Measurements from ENCODE around the gene DOK7.

- TF ChIP-seq CTCF (IDR thresholded peaks at IDR 0.05): no peak
- TF ChIP-seq POLR2A (IDR thresholded peaks at IDR 0.05): no peak
These were observed 3.8 kb downstream of the DOK7 start for GRCh38 chr4:3466691-3467600.

All from body of pancreas (tissue), 4 donors.